OCI-LY7 (cell line): Measurements from ENCODE around the gene PPP1R14B.
A peak's percentile ranks its signal among the peaks of the same experiment; 100 is the strongest.

Source experiments
- CTCF ChIP-seq: fragments of 200-600 bp; sonication (generic); conservative IDR thresholded peaks from 2 replicates; pipeline ENCODE4 v1.5.1; 2014; ENCODE audit warnings: mild to moderate bottlenecking, antibody characterized with exemption, low read length, moderate library complexity, mixed read lengths
- EZH2phosphoT487 ChIP-seq: fragments of 200-600 bp; sonication (generic); IDR thresholded peaks from 2 replicates; pipeline ENCODE4 v1.6.1; 2018; ENCODE audit warnings: low read depth, borderline replicate concordance, mild to moderate bottlenecking, mixed run types, antibody characterized with exemption, low read length, moderate library complexity, mixed read lengths

- TF ChIP-seq CTCF (peak; percentile 80), EZH2phosphoT487 (no peak)
Measured at GRCh38 chr11:64251016-64251752, 4.4 kb upstream of the PPP1R14B start, which contains the start of gene PLCB3.
